H1 (cell line): ENCODE results near the gene TDRD9. TPM values are rescaled to one million over a fixed set of nuclear protein-coding genes. Genes with fewer than 3 reads are reported as not detected.

ENCODE experiments used
- CTCF ChIA-PET: fragments of 300-600 bp; sonication (Branson Sonifier 250); formaldehyde crosslinking; loops from one replicate; lab custom pipeline; 2021; ENCODE audit not compliant: partially characterized antibody; lab: Charles Lee
- POLR2A ChIA-PET: fragments of 300-600 bp; sonication (Branson Sonifier 250); formaldehyde crosslinking; loops from one replicate; lab custom pipeline; 2021; ENCODE audit warnings: inconsistent platforms; ENCODE audit not compliant: partially characterized antibody; lab: Charles Lee
- DNase-seq, 2 experiments: peaks; one replicate each; pipeline versions ENCODE4 v3.0.0 to v3.0.0-alpha.2; 2010 to 2022; ENCODE audit warnings: low spot score in 2 of 2, low read depth in 1 of 2, mixed read lengths in 1 of 2
- FAIRE-seq: peaks from 2 replicates; lab custom pipeline; 2011; peaks lifted over from hg19 to GRCh38; lab: Jason Lieb, UNC
- H2AFZ ChIP-seq: 2 replicates; pipeline ENCODE4 v1.8.1; 2012; ENCODE audit warnings: low read length, inconsistent platforms
- H2AK5ac ChIP-seq: 2 replicates; pipeline ENCODE4 v1.6.1; 2013; ENCODE audit warnings: low read depth, low read length
- H2BK120ac ChIP-seq: replicated peaks from 2 replicates; pipeline ENCODE3; 2013; ENCODE audit warnings: low read depth, low read length, inconsistent platforms
- H2BK12ac ChIP-seq: 2 replicates; pipeline ENCODE4 v1.6.1; 2013; ENCODE audit warnings: low read depth, low read length
- H2BK15ac ChIP-seq: 2 replicates; pipeline ENCODE4 v1.6.1; 2013; ENCODE audit warnings: low read length
- H2BK20ac ChIP-seq: 2 replicates; pipeline ENCODE4 v1.6.1; 2013; ENCODE audit warnings: low read length
- H2BK5ac ChIP-seq: 2 replicates; pipeline ENCODE4 v1.6.1; 2013; ENCODE audit warnings: low read depth, low read length
- H3K14ac ChIP-seq: 2 replicates; pipeline ENCODE4 v1.6.1; 2013; ENCODE audit warnings: inconsistent platforms; ENCODE audit not compliant: insufficient read length
- H3K18ac ChIP-seq: 2 replicates; pipeline ENCODE4 v1.6.1; 2013; ENCODE audit warnings: low read length; ENCODE audit errors: extremely low read depth
- H3K23ac ChIP-seq: 2 replicates; pipeline ENCODE4 v1.6.1; 2013; ENCODE audit warnings: inconsistent platforms; ENCODE audit not compliant: insufficient read length
- H3K23me2 ChIP-seq: 2 replicates; pipeline ENCODE4 v1.6.1; 2013; ENCODE audit warnings: low read depth, low read length
- H3K27ac ChIP-seq: 2 replicates; pipeline ENCODE4 v1.6.1; 2011; ENCODE audit warnings: low read depth, low read length, inconsistent platforms
- H3K27me3 ChIP-seq, 4 experiments: replicated peaks in 1 of 4; 1 replicate in 1 of 4; 2 replicates in 3 of 4; pipeline versions ENCODE4 v1.6.1 to v1.8.1; 2011 to 2013; ENCODE audit warnings: low read length in 3 of 4, mild to moderate bottlenecking in 3 of 4, inconsistent platforms in 2 of 4, mixed read lengths in 2 of 4, moderate library complexity in 1 of 4; ENCODE audit not compliant: control insufficient read depth in 3 of 4, insufficient read depth in 3 of 4; ENCODE audit errors: extremely low read depth in 1 of 4
- H3K36me3 ChIP-seq, 4 experiments: 2 replicates each; pipeline versions ENCODE4 v1.6.1 to v1.8.1; 2011 to 2013; ENCODE audit warnings: mild to moderate bottlenecking in 4 of 4, low read length in 3 of 4, moderate library complexity in 2 of 4, control low read depth in 1 of 4, inconsistent platforms in 1 of 4; ENCODE audit not compliant: insufficient read depth in 4 of 4, control insufficient read depth in 2 of 4
- H3K4ac ChIP-seq: replicated peaks from 2 replicates; pipeline ENCODE3; 2013; ENCODE audit warnings: low read length, low read depth, mixed read lengths, inconsistent platforms; ENCODE audit not compliant: insufficient read length
- H3K4me1 ChIP-seq, 4 experiments: replicated peaks in 1 of 4; 1 replicate in 1 of 4; 2 replicates in 3 of 4; pipeline versions ENCODE4 v1.6.1 to v1.8.1; 2011 to 2013; ENCODE audit warnings: low read length in 3 of 4, inconsistent platforms in 2 of 4, mixed read lengths in 1 of 4; ENCODE audit not compliant: insufficient read depth in 4 of 4, control insufficient read depth in 3 of 4
- H3K4me2 ChIP-seq, 2 experiments: 2 replicates each; pipeline versions ENCODE4 v1.6.1 to v1.8.1; 2011 to 2013; ENCODE audit warnings: low read depth in 2 of 2, low read length in 2 of 2, control low read depth in 1 of 2, inconsistent platforms in 1 of 2, mild to moderate bottlenecking in 1 of 2; ENCODE audit not compliant: insufficient read depth in 1 of 2
- H3K4me3 ChIP-seq, 4 experiments: fragments of 200-600, 300-600 bp in 1 of 4; sonication (generic), shearing (Covaris generic), sonication (Bioruptor Twin) in 1 of 4; 2 replicates each; pipeline versions ENCODE4 v1.5.1 to v1.8.1; 2011 to 2016; ENCODE audit warnings: low read length in 4 of 4, low read depth in 3 of 4, control low read depth in 2 of 4, inconsistent platforms in 2 of 4, mild to moderate bottlenecking in 2 of 4, mixed read lengths in 1 of 4, moderate library complexity in 1 of 4; ENCODE audit not compliant: insufficient read depth in 2 of 4; ENCODE audit errors: extremely low read depth in 1 of 4
- H3K56ac ChIP-seq: replicated peaks from 2 replicates; pipeline ENCODE3; 2013; ENCODE audit warnings: low read depth, mild to moderate bottlenecking, mixed read lengths, low read length, inconsistent platforms; ENCODE audit not compliant: insufficient read length
- H3K79me1 ChIP-seq: 2 replicates; pipeline ENCODE4 v1.6.1; 2013; ENCODE audit warnings: low read depth, low read length, control low read depth
- H3K79me2 ChIP-seq, 2 experiments: 2 replicates each; pipeline versions ENCODE4 v1.6.1 to v1.8.1; 2012 to 2013; ENCODE audit warnings: low read length in 2 of 2, mild to moderate bottlenecking in 2 of 2, inconsistent platforms in 1 of 2; ENCODE audit not compliant: insufficient read depth in 2 of 2, control insufficient read depth in 1 of 2
- H3K9ac ChIP-seq, 4 experiments: replicated peaks in 1 of 4; 1 replicate in 1 of 4; 2 replicates in 3 of 4; pipeline versions ENCODE4 v1.6.1 to v1.8.1; 2011 to 2013; ENCODE audit warnings: low read depth in 3 of 4, low read length in 3 of 4, control low read depth in 2 of 4, mild to moderate bottlenecking in 2 of 4, moderate library complexity in 2 of 4, inconsistent platforms in 1 of 4; ENCODE audit errors: extremely low read depth in 1 of 4
- H3K9me3 ChIP-seq, 2 experiments: 2 replicates each; pipeline versions ENCODE4 v1.6.1 to v1.8.1; 2012 to 2013; ENCODE audit warnings: mild to moderate bottlenecking in 2 of 2, moderate library complexity in 2 of 2, control low read depth in 1 of 2, inconsistent platforms in 1 of 2, low read depth in 1 of 2, low read length in 1 of 2, mixed read lengths in 1 of 2; ENCODE audit not compliant: insufficient read depth in 2 of 2
- H4K20me1 ChIP-seq, 2 experiments: replicated peaks in 1 of 2; 2 replicates each; pipeline versions ENCODE3 to v1.8.1; 2011 to 2013; ENCODE audit warnings: inconsistent platforms in 2 of 2, low read length in 2 of 2, mild to moderate bottlenecking in 1 of 2; ENCODE audit not compliant: insufficient read depth in 2 of 2, control insufficient read depth in 1 of 2
- H4K5ac ChIP-seq: 2 replicates; pipeline ENCODE4 v1.6.1; 2013; ENCODE audit warnings: low read length, low read depth, mixed read lengths, inconsistent platforms; ENCODE audit not compliant: insufficient read length
- H4K8ac ChIP-seq: 2 replicates; pipeline ENCODE4 v1.8.0; 2013; ENCODE audit warnings: mild to moderate bottlenecking, moderate library complexity, low read length, inconsistent platforms; ENCODE audit not compliant: insufficient read depth; ENCODE audit errors: extremely low read depth
- H4K91ac ChIP-seq: replicated peaks from 2 replicates; pipeline ENCODE3; 2013; ENCODE audit warnings: low read length, mixed read lengths, inconsistent platforms; ENCODE audit not compliant: insufficient read length
- ASH2L ChIP-seq: fragments of 200-600, 300-600 bp; sonication (generic); IDR thresholded peaks from one replicate; pipeline ENCODE4 v1.7.1; 2017; ENCODE audit warnings: low read length
- CREB1 ChIP-seq: IDR thresholded peaks from 2 replicates; pipeline ENCODE4 v1.6.1; 2012; ENCODE audit warnings: inconsistent platforms
- EZH2 ChIP-seq: fragments of 200-600 bp; sonication (generic); IDR thresholded peaks from 2 replicates; pipeline ENCODE4 v1.7.1; 2012; ENCODE audit warnings: low read depth, mild to moderate bottlenecking, moderate library complexity, low read length, inconsistent platforms; ENCODE audit not compliant: severe bottlenecking
- HDAC6 ChIP-seq: IDR thresholded peaks from one replicate; pipeline ENCODE4 v1.7.1; 2012; ENCODE audit warnings: low read depth, mild to moderate bottlenecking, inconsistent platforms, low read length, moderate library complexity
- MAFK ChIP-seq: IDR thresholded peaks from 2 replicates; pipeline ENCODE4 v1.6.1; 2012; ENCODE audit warnings: low read depth, mild to moderate bottlenecking, improper control_type of control experiment, low read length
- SIRT6 ChIP-seq: IDR thresholded peaks from one replicate; pipeline ENCODE4 v1.7.1; 2012; ENCODE audit warnings: low read length, inconsistent platforms
- SP4 ChIP-seq: IDR thresholded peaks from 2 replicates; pipeline ENCODE4 v1.6.1; 2012; ENCODE audit warnings: low read length, inconsistent platforms
- SUZ12 ChIP-seq: fragments of 200-600 bp; sonication (generic); IDR thresholded peaks from 2 replicates; pipeline ENCODE4 v1.6.1; 2012; ENCODE audit warnings: mild to moderate bottlenecking, inconsistent platforms, low read length, moderate library complexity, mixed read lengths
- USF2 ChIP-seq: IDR thresholded peaks from 2 replicates; pipeline ENCODE4 v1.6.1; 2011; ENCODE audit warnings: low read length, improper control_type of control experiment
- WGBS, 2 experiments: shearing (Covaris generic) in 1 of 2; methylation state at CpG; one replicate each; pipeline versions ENCODE4 v1.1.6 to v1.1.7; 2013 to 2015; ENCODE audit warnings: low lambda C conversion rate in 2 of 2, mixed read lengths in 2 of 2, inconsistent platforms in 1 of 2, low coverage in 1 of 2, missing lambda C conversion rate in 1 of 2; ENCODE audit not compliant: insufficient replicate concordance in 2 of 2, insufficient coverage in 1 of 2, insufficient read length in 1 of 2; ENCODE audit errors: extremely low coverage in 1 of 2, missing lambda C conversion rate in 1 of 2; 5-methylcytosine and 5-hydroxymethylcytosine counted together
- polyA plus RNA-seq, 7 experiments: library from polyadenylated mRNA; depleted of rRNA in 3 of 7; stranded (reverse) in 5 of 7; unstranded in 2 of 7; fragments of >200 nt in 5 of 7; fragments of 200-250 nt in 2 of 7; gene quantifications; 1 replicate in 5 of 7; 2 replicates in 1 of 7; 4 replicates in 1 of 7; pipeline versions ENCODE4 v1.2.1 to v1.2.3, GENCODE V29; 2011 to 2013; ENCODE audit warnings: missing spikeins in 2 of 7, mixed read lengths in 2 of 7
- total RNA-seq: library from RNA; stranded (reverse); fragmentation: NEBNext Ultra II Directional; extraction: Animal tissue kit (Norgen Biotek cat#: 25700); gene quantifications from 2 replicates; pipeline ENCODE4 v1.2.1, GENCODE V29; 2021
- TF ChIP-seq, protein P1 (sequence below): IDR thresholded peaks from 2 replicates; pipeline ENCODE4 v1.6.1; 2012; ENCODE audit warnings: low read length, inconsistent platforms

Gene TDRD9
- total and polyA plus RNA-seq, 2 of the 8 experiments (the other 6 are each of a cell fraction or from before 2014, with no cell fraction given) = not detected

- H3K9ac ChIP-seq = no peak overlapping the region
- DNase-seq (peak in 1 of 2 experiments; percentile 39), FAIRE-seq (no peak)
- H2BK5ac ChIP-seq = no peak overlapping the region
- H3K9me3 ChIP-seq = no peaks in the 10 kb centered on the region; a peak in 1 of 4 replicates
- no peak overlapping the region for H3K4ac ChIP-seq
- no peak overlapping the region for H2BK120ac ChIP-seq
- no peak overlapping the region for H2BK15ac ChIP-seq
- no peaks in the 10 kb centered on the region for H3K79me2 ChIP-seq
- H3K27me3 ChIP-seq = peaks cover 0 to 2% (median 0%) of the 10 kb centered on the region in 4 experiments; a peak in 1 of 7 replicates
- no peak overlapping the region for H2AFZ ChIP-seq
- no peak overlapping the region for H4K5ac ChIP-seq
- H3K18ac ChIP-seq = no peak overlapping the region
- H2AK5ac ChIP-seq = no peak overlapping the region
- ChIA-PET POLR2A (no interaction called here), CTCF (interaction anchor here (0.6 to 1.8 kb wide), 11 partner anchors 9 to 562 kb away, joined by 3 to 20 read pairs (median 3); no protein-coding TSS in a partner anchor)
- no peaks in the 10 kb centered on the region for H3K36me3 ChIP-seq
- no peak overlapping the region for H3K4me3 ChIP-seq
- H3K23me2 ChIP-seq = no peaks in the 10 kb centered on the region
- H3K23ac ChIP-seq = no peak overlapping the region
- H3K4me2 ChIP-seq = no peak overlapping the region
- no peak overlapping the region for H4K8ac ChIP-seq
- H3K4me1 ChIP-seq = peaks cover 0 to 3% (median 0%) of the 10 kb centered on the region in 4 experiments; a peak in 2 of 7 replicates
- no peak overlapping the region for H3K14ac ChIP-seq
- H4K20me1 ChIP-seq = peaks cover 0 to 1% of the 10 kb centered on the region in 2 experiments
- H2BK20ac ChIP-seq = no peak overlapping the region
- no peaks in the 10 kb centered on the region for H3K79me1 ChIP-seq
- no peak overlapping the region for H3K56ac ChIP-seq
- no peak overlapping the region for H2BK12ac ChIP-seq
- 92% methylated on average over 23 of the region's 23 CpGs; no CpG with 5 or more reads in 1 of the 2 experiments for WGBS, 2 experiments
- no peak overlapping the region for H3K27ac ChIP-seq
- no peak overlapping the region for H4K91ac ChIP-seq
- TF ChIP-seq CREB1 (no peak), SUZ12 (no peak), USF2 (no peak), HDAC6 (no peak), ASH2L (no peak), SIRT6 (no peak), MAFK (no peak), SP4 (no peak), EZH2 (no peak)
- TF ChIP-seq, protein P1, sequence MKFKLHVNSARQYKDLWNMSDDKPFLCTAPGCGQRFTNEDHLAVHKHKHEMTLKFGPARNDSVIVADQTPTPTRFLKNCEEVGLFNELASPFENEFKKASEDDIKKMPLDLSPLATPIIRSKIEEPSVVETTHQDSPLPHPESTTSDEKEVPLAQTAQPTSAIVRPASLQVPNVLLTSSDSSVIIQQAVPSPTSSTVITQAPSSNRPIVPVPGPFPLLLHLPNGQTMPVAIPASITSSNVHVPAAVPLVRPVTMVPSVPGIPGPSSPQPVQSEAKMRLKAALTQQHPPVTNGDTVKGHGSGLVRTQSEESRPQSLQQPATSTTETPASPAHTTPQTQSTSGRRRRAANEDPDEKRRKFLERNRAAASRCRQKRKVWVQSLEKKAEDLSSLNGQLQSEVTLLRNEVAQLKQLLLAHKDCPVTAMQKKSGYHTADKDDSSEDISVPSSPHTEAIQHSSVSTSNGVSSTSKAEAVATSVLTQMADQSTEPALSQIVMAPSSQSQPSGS = no peak
These were observed 160.0 kb downstream of the TDRD9 start for GRCh38 chr14:104087981-104088850.
